Measurements from ENCODE around the gene C2CD2. TPM values are rescaled to one million over a fixed set of nuclear protein-coding genes. Genes with fewer than 3 reads are reported as not detected.

The C2CD2 gene
- total RNA-seq, 2 donors from 2014 or later = 27.3 to 30.5 TPM

DNA sequence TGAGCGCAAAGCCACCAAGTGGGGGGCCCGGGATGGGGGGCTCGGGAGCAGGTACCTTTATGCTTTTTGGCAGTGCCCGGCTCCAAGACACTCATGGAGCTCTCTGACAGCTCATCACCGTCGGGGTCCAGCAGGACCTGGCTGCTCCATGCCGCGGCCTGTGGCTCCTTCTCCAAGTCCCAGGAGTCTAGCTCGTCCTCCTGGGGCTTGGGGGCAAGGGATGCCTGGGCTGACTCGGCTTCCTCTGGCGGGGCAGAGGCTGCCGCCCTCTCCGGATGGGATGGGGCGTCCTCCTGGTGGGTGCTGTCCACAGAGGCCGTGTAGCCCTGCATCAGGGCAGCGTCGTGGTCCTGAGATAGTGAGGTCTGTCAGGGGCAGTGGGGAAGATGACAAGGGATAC lies 54.8 kb downstream of the C2CD2 start:
- Histone ChIP-seq H3K27me3 (replicated peaks; ENCODE audit: insufficient read depth) (no peaks in the 10 kb centered on the region), H3K36me3 (peaks cover 0 to 6% of the 10 kb centered on the region in 2 donors), H3K27ac (no peak overlapping the region), H3K4me1 (replicated peaks) (no peaks in the 10 kb centered on the region), H3K9me3 (no peaks in the 10 kb centered on the region), H3K4me3 (no peak overlapping the region)
- intact Hi-C loops (cut with DNase I) = no loop called here
- no peak for DNase-seq (ENCODE audit: low spot score)
- TF ChIP-seq POLR2AphosphoS5 (IDR thresholded peaks at IDR 0.05) = no peak
- TF ChIP-seq POLR2A (IDR thresholded peaks at IDR 0.05) = no peak
- TF ChIP-seq, protein P1, sequence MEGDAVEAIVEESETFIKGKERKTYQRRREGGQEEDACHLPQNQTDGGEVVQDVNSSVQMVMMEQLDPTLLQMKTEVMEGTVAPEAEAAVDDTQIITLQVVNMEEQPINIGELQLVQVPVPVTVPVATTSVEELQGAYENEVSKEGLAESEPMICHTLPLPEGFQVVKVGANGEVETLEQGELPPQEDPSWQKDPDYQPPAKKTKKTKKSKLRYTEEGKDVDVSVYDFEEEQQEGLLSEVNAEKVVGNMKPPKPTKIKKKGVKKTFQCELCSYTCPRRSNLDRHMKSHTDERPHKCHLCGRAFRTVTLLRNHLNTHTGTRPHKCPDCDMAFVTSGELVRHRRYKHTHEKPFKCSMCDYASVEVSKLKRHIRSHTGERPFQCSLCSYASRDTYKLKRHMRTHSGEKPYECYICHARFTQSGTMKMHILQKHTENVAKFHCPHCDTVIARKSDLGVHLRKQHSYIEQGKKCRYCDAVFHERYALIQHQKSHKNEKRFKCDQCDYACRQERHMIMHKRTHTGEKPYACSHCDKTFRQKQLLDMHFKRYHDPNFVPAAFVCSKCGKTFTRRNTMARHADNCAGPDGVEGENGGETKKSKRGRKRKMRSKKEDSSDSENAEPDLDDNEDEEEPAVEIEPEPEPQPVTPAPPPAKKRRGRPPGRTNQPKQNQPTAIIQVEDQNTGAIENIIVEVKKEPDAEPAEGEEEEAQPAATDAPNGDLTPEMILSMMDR (IDR thresholded peaks at IDR 0.05) = no peak
- whole genome bisulfite sequencing = 96% methylated on average over 17 of the region's 17 CpGs

DNA sequence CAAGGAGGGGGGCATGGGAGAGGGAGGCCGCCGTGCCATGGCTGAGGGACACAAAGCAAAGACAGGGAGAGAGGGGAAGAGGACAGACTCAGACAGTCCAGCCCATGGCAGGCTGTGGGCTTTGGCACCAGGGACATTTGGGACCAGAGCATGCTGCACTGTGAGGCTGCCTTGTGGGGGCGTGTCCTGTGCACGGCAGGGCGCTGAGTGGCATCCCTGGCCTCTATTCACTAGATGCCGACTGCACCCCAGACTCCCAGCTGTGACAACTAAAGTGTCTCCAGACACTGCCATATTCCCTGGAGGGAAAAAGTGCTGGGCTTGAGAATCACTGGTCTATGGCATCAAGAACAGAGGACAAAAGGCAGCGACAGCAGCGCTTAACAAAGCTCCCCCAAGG lies 56.1 kb downstream of the C2CD2 start:
- intact Hi-C loops (cut with DNase I) = no loop called here

DNA sequence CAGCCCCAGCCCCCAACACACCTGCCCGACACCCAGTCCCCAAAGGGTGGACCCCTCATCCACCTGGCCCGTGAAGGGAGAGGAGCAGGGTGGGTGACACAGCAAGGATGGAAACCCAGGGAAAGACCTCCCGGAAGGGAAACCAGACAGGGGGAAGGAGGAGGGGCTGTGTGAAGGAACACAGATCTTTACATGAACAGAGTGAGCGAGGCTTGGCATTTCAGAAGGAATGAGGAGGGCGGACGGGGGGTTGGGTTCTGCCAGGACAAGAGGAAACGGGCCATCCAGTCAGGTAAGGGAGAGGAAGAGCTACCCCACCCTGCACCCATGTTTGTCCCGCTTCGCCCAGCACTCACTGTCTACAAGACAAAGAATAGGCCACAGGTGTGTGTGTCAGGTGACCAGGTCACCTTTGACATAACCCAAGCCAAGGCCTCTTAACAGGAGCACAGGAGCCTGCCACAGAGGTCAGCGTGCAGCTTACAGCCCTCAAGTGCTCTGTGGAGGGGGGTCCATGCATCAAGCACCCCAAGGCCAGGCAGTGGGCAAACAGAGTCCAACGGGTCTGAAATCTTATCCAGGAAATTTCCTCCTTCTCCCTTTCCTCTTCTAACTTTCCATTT lies 56.7 kb downstream of the C2CD2 start:
- Histone ChIP-seq H3K9me3 (no peaks in the 10 kb centered on the region), H3K36me3 (peaks cover 0 to 6% of the 10 kb centered on the region in 2 donors), H3K4me3 (no peak overlapping the region), H3K27ac (no peak overlapping the region), H3K4me1 (replicated peaks) (no peaks in the 10 kb centered on the region), H3K27me3 (replicated peaks; ENCODE audit: insufficient read depth) (no peaks in the 10 kb centered on the region)
- intact Hi-C loops (cut with DNase I) = no loop called here
- no peak for DNase-seq (ENCODE audit: low spot score)
- TF ChIP-seq POLR2AphosphoS5 (IDR thresholded peaks at IDR 0.05) = no peak
- TF ChIP-seq, protein P1 (IDR thresholded peaks at IDR 0.05) = no peak
- no peak for TF ChIP-seq POLR2A (IDR thresholded peaks at IDR 0.05)
- WGBS = 73% methylated on average over 11 of the region's 11 CpGs

More for the DNA sequence above, 56.1 kb downstream of the C2CD2 start:
- Histone ChIP-seq H3K4me3 (no peak overlapping the region), H3K9me3 (no peaks in the 10 kb centered on the region), H3K27me3 (replicated peaks; ENCODE audit: insufficient read depth) (no peaks in the 10 kb centered on the region), H3K36me3 (peaks cover 0 to 6% of the 10 kb centered on the region in 2 donors), H3K27ac (no peak overlapping the region), H3K4me1 (replicated peaks) (no peaks in the 10 kb centered on the region)
- DNase-seq (ENCODE audit: low spot score) = no peak
- WGBS = 87% methylated on average over 8 of the region's 8 CpGs
- TF ChIP-seq POLR2AphosphoS5 (IDR thresholded peaks at IDR 0.05) (no peak), POLR2A (IDR thresholded peaks at IDR 0.05) (no peak)
- TF ChIP-seq, protein P1 (IDR thresholded peaks at IDR 0.05) = no peak

DNA sequence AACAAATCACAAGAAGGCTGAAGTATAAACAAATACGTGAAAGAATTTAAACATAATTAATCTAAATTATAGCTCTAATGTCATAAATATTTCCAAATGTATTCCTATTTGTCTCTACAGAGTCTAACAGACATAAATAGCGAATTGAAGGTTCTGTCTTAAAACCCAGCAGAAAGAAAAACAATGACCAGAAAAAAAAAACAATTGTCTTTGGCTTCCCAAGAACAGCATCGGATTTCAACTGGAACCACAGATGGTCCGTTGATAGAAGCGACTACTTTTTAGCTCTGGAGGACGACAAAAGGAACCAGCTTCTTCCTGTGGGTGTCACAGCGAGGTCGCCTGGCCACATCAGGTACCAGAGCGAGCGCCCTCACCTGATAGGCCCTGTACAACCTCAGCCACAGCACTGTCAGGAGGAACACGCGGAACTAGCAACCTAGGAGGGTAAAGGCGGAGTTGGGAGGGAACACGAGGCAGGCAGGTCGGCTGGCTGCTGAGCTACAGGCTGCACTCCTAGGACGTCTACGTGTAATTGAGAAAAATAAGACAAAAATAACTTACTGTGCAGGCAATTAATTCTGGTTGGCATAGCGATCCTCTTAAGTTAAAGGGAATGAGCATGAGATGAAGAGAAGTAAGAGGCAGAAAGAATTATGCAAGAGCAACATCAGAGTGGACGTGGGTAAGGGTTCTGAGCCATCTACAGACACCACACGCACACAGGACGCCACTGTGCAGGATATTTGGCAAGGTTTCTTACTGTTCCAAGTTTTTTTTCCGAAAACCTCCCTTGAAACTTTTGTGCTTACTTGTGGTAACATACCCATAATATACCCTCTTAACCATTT lies 58.0 kb downstream of the C2CD2 start:
- 62% methylated on average over 22 of the region's 22 CpGs for WGBS
- TF ChIP-seq POLR2A (IDR thresholded peaks at IDR 0.05) (no peak), POLR2AphosphoS5 (IDR thresholded peaks at IDR 0.05) (no peak)
- TF ChIP-seq, protein P1 (IDR thresholded peaks at IDR 0.05) = no peak
- intact Hi-C loops (cut with DNase I) = no loop called here
- Histone ChIP-seq H3K36me3 (peaks cover 0 to 1% of the 10 kb centered on the region in 2 donors), H3K27me3 (replicated peaks; ENCODE audit: insufficient read depth) (no peaks in the 10 kb centered on the region), H3K27ac (no peak overlapping the region), H3K9me3 (no peaks in the 10 kb centered on the region), H3K4me1 (replicated peaks) (no peaks in the 10 kb centered on the region), H3K4me3 (no peak overlapping the region)
- DNase-seq (ENCODE audit: low spot score) = no peak

All from prostate gland (tissue), 2 donors.